Vagina (tissue), 2 donors: ENCODE measurements around the gene RNASE4.

ENCODE experiments used
- POLR2A ChIP-seq, 2 donors: fragments of 450-650 bp; IDR thresholded peaks; one replicate each; pipeline ENCODE4 v1.6.1; 2017; ENCODE audit warnings: antibody characterized with exemption in 2 of 2, mild to moderate bottlenecking in 2 of 2, moderate library complexity in 2 of 2
- POLR2AphosphoS5 ChIP-seq, 2 donors: sonication (generic); formaldehyde crosslinking; IDR thresholded peaks; one replicate each; pipeline ENCODE4 v1.9.0; 2017; ENCODE audit warnings: antibody characterized with exemption in 2 of 2, mild to moderate bottlenecking in 2 of 2, low read depth in 1 of 2; ENCODE audit not compliant: insufficient read depth in 1 of 2
- TF ChIP-seq, protein P1 (sequence below), 3 experiments: fragments of 450-650 bp in 2 of 3; fragments of 200-600 bp in 1 of 3; sonication (generic) in 1 of 3; IDR thresholded peaks; one replicate each; pipeline ENCODE4 v1.5.1; 2017 to 2019; ENCODE audit warnings: antibody characterized with exemption in 3 of 3, mild to moderate bottlenecking in 2 of 3, moderate library complexity in 2 of 3

- TF ChIP-seq POLR2AphosphoS5 (IDR thresholded peaks at IDR 0.05; ENCODE audit: insufficient read depth in 1 of 2, low read depth in 1 of 2) (no peak), POLR2A (IDR thresholded peaks at IDR 0.05) (no peak)
- TF ChIP-seq, protein P1, sequence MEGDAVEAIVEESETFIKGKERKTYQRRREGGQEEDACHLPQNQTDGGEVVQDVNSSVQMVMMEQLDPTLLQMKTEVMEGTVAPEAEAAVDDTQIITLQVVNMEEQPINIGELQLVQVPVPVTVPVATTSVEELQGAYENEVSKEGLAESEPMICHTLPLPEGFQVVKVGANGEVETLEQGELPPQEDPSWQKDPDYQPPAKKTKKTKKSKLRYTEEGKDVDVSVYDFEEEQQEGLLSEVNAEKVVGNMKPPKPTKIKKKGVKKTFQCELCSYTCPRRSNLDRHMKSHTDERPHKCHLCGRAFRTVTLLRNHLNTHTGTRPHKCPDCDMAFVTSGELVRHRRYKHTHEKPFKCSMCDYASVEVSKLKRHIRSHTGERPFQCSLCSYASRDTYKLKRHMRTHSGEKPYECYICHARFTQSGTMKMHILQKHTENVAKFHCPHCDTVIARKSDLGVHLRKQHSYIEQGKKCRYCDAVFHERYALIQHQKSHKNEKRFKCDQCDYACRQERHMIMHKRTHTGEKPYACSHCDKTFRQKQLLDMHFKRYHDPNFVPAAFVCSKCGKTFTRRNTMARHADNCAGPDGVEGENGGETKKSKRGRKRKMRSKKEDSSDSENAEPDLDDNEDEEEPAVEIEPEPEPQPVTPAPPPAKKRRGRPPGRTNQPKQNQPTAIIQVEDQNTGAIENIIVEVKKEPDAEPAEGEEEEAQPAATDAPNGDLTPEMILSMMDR (IDR thresholded peaks at IDR 0.05): no peak
These were observed 26.8 kb upstream of the RNASE4 start for GRCh38 chr14:20657216-20658211.
